ENCODE data around the gene HORMAD1.

- no peak for TF ChIP-seq REST (IDR thresholded peaks at IDR 0.05; ENCODE audit: insufficient read depth in 1 of 2, low read depth in 2 of 2, low read length in 2 of 2)
- no peak for TF ChIP-seq TAF1 (IDR thresholded peaks at IDR 0.05; ENCODE audit: borderline replicate concordance, insufficient read depth, low read length)
- TF ChIP-seq POLR2AphosphoS5 (IDR thresholded peaks at IDR 0.05; ENCODE audit: low read depth, low read length) = no peak
Observed at GRCh38 chr1:150765296-150765976, 44.7 kb upstream of the HORMAD1 start, which contains the start of gene CTSS.
